Measurements from ENCODE around the gene PRKAR1B. TPM values are rescaled to one million over a fixed set of nuclear protein-coding genes. Genes with fewer than 3 reads are reported as not detected.
"Not testable (repeated sequence)": the region's sequence is repeated elsewhere in the genome, so short reads cannot be mapped to it uniquely, and the experiment has no call there.

Gene PRKAR1B
- total RNA-seq, 1 donor from 2014 or later, result 16.5 TPM

GRCh38 chr7:744854-745430 is 17.9 kb upstream of the PRKAR1B start:
- DNase-seq (no peak), ATAC-seq (no peak)
- intact Hi-C loops (cut with micrococcal nuclease), result no loop called here

DNA sequence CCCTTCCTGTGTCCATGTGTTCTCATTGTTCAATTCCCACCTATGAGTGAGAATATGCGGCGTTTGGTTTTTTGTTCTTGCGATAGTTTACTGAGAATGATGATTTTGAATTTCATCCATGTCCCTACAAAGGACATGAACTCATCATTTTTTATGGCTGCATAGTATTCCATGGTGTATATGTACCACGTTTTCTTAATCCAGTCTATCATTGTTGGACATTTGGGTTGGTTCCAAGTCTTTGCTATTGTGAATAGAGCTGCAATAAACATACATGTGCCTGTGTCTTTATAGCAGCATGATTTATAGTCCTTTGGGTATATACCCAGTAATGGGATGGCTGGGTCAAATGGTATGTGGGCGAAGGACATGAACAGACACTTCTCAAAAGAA is 17.0 kb upstream of the PRKAR1B start:
- intact Hi-C loops (cut with micrococcal nuclease); DNase-seq; ATAC-seq: not testable (repeated sequence)

GRCh38 chr7:743341-744127 is 16.5 kb upstream of the PRKAR1B start:
- ATAC-seq; DNase-seq; intact Hi-C loops (cut with micrococcal nuclease): not testable (repeated sequence)

DNA sequence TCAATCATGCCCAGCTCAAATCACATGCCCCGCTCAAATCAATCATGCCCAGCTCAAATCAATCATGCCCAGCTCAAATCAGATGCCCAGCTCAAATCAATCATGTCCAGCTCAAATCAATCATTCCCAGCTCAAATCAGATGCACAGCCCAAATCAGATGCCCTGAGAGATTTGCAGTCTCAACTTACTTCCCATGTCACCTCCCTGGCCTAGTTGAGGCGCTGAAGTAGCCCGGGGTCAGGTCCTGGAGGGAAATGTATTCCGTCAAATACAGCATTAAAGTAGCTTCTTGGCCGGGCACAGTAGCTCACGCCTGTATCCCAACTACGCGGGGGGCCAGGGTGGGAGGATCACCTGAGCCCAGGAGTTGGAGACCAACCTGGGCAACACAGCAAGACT is 15.7 kb upstream of the PRKAR1B start:
- DNase-seq (no peak), ATAC-seq (no peak)
- intact Hi-C loops (cut with micrococcal nuclease), result no loop called here

GRCh38 chr7:741850-742249 is 14.8 kb upstream of the PRKAR1B start:
- DNase-seq, result no peak
- intact Hi-C loops (cut with micrococcal nuclease), result no loop called here
- ATAC-seq, result no peak

GRCh38 chr7:741191-741671 is 14.2 kb upstream of the PRKAR1B start:
- no peak for DNase-seq
- ATAC-seq, result no peak
- intact Hi-C loops (cut with micrococcal nuclease), result no loop called here

DNA sequence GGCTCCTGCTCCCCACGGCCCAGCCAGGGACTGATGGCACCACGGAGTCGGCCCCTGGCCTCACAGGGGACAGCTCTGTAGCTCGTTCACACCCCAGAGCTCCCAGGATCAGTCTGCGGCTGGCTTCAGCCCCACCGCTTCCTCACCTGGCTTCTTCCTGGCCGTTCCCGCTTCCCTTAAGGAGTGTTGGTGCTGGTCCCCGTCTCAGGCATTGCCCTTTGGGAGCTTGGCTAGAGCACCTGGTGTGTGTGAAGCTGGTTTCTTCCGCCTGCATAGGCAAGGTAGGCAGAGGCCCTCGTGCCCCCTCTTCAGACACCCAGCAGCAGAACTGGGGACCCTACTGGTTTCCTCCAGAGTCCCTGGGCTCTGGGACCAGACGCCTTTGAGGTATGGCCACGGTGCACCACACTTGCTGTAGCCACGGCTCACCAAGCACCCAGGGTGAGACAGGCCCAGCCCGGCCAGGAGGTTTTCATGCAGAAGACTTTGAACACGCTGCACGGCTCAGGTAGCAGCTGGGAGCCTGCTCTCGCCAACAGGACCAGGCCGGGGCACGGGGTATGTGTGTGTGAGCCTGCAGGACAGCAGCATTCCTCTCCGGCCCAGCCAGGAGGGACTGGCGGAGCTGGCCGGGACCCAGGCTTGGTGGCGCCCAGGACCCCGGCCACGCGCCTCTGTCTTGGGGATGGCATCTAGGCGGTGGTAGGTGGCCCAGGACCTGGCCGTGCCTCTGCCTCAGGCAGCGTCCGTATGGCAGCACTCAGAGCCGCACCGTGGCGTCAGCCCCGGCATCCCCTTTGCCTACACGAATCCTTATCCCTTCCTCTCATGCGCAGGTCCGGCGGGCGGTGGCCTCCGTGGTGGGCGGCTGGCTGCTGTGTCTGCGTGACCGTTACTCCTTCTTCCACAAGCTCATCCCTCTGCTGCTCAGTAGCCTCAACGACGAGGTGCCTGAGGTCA is 13.2 kb upstream of the PRKAR1B start:
- ATAC-seq (no peak), DNase-seq (no peak)
- intact Hi-C loops (cut with micrococcal nuclease), result no loop called here

DNA sequence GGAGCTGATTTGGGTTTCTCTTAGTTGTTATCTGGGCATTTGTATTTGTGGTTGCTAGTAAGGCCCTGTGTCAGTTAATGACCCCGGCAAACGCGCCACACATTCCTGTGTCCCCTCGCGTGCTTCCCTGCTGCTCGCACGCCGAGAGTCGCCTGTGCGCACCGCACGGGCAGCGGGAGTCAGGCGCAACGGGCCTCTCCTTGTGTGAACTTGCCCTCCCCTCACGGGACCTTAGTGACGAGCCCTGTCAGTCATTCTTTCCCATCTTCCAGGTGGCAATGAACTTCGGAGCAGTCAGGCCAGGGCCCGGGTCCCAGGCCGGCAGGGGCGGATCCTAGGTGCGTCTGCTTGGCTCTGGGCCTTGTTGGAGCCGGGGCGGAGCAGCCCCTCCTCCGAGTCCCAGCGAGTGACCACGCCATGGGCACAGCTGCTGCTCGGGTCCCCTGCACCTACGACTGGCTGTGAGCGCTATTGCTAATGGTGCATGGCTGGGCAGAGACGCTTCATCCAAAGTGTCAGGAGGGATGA is 12.4 kb upstream of the PRKAR1B start:
- intact Hi-C loops (cut with micrococcal nuclease), result no loop called here
- DNase-seq (no peak), ATAC-seq (peak; percentile 8)

DNA sequence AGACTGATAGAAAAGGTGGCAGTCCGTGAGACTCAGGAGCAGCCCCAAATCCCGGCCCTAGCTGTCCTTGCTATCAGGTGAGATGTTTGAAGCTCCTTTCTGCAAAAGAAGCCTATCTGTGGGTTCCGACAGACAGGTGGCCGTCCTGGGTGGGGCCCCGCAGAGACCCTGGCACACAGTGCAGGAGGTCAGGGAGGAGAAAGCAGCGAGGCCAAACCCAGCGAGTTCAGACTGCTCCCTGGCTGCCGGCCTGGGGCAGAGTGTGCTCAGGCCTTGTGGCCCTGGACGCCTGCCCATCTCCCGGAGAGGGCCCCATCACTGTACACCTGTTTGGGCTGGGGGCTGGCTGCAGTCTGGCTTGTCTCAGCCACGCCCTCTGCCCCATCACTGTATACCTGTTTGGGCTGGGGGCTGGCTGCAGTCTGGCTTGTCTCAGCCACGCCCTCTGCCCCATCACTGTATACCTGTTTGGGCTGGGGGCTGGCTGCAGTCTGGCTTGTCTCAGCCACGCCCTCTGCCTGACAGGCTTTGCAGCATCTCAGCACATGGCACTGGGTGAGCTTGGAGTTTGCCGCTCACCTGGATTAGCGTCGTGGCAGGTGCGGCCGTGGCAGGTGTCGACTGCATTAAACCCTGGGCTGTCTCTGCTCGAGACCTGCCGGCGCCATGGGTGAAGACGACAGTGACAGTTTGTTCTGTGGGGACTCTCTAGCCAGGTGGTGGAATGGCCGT is 11.8 kb upstream of the PRKAR1B start:
- intact Hi-C loops (cut with micrococcal nuclease), result no loop called here
- DNase-seq, result peak; percentile 64
- ATAC-seq, result peak; percentile 93

DNA sequence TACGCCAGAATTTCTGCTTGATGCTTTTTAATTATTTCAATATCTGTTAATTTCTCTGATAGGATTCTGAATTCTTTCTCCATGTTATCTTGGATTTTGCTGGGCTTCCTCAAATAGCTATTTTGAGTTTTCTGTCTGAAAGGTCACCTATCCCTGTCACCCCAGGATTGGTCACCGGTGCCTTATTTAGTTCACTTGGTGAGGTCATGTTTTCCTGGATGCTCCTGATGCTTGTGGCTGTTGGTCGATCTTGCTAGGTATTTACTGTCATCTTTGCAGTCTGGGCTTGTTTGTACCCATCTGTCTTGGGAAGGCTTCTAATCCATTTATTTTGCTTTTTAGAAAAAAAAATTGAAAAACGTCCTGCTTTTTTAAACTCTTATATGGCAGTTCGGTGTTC is 11.2 kb upstream of the PRKAR1B start:
- peak; percentile 58 for ATAC-seq
- intact Hi-C loops (cut with micrococcal nuclease), result no loop called here
- DNase-seq, result no peak

DNA sequence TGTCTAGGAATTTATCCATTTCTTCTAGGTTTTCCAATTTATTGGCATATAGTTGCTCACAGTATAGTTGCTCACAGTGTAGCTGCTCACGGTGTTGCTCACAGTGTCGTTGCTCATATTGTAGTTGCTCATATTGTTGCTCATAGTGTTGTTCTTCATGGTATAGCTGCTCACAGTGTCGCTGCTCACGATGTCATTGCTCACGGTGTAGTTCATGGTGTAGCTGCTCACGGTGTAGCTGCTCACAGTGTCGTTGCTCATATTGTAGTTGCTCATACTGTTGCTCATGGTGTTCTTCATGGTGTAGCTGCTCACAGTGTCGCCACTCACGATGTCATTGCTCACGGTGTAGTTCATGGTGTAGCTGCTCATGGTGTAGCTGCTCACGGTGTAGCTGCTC is 7.7 kb upstream of the PRKAR1B start:
- DNase-seq (no peak), ATAC-seq (no peak)
- intact Hi-C loops (cut with micrococcal nuclease), result no loop called here

DNA sequence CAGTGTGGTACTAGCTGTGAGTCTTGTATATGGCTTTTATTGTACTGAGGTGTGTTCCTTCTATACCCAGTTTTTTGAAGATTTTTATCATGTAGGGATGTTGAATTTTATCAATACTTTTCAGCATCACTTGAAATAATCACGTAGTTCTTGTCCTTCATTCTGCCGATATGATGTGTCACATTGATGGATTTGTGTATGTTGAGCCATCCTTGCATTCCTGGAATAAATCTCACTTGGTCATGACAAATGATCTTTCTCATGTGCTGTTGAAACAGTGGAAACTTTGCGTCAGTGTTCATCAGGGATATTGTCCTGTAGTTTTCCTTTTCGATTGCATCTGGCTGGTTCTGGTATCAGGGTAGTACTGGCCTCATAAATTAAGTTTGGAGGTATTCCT is 7.1 kb upstream of the PRKAR1B start:
- ATAC-seq (no peak), DNase-seq (no peak)
- intact Hi-C loops (cut with micrococcal nuclease), result no loop called here

DNA sequence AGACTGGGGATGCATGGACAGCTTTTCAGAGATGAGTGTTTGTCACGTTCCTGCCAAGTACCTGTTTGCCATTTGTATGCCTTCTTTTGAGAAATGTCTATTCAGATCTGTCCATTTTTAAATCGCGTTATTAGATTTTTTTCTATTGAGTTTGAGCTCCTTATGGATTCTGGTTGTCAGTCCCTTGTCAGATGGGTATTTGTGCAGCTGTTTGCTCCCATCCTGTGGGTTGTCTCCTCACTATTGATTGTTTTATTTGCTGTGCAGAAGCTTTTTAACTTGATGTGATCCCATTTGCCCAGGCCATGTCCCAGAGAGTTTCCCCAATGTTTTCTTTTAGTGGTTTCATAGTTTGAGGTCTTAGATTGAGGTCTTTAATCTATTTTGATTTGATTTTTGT is 5.5 kb upstream of the PRKAR1B start:
- no peak for ATAC-seq
- intact Hi-C loops (cut with micrococcal nuclease), result no loop called here

GRCh38 chr7:732094-732541 is 5.0 kb upstream of the PRKAR1B start:
- DNase-seq (peak; percentile 75), ATAC-seq (peak; percentile 86)
- intact Hi-C loops (cut with micrococcal nuclease), result no loop called here

More for the DNA sequence above, 5.5 kb upstream of the PRKAR1B start:
- DNase-seq, result no peak

DNA sequence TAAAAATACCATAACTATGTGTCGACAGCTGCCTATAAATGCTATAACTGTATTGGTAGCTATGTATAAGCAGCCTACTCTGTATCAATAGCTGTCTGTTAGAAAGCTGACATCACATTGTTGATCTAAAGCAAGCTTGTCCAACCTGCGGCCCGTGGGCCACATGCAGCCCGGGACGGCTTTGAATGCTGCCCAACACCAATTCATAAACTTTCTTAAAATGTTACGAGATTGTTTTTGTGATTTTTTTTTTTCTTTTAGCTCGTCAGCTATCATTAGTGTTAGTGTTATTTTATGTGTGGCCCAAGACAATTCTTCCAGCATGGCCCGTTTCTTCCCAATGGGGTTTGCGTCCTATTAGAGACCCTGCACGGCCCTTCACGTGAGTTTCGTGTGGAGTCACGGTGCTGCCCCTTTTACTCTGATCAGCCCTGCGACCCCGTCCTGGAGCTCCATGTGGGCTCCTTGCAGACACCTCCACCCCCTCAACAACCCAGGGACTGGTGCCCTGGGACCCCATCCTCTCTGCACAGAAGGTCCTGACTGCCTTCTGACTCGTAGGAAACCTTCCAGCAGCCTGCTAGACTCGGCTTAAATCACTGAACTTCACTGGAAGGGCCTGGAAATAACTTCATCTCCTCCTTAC is 4.5 kb upstream of the PRKAR1B start:
- intact Hi-C loops (cut with micrococcal nuclease), result no loop called here
- DNase-seq (no peak), ATAC-seq (no peak)

GRCh38 chr7:730501-731439 is 3.7 kb upstream of the PRKAR1B start:
- ATAC-seq, result peak; percentile 85
- no peak for DNase-seq
- intact Hi-C loops (cut with micrococcal nuclease), result no loop called here

All from left ventricle myocardium superior (tissue), 1 donor.